GM10248 (cell line): ENCODE measurements around the gene GRHL3.

Experiments
- CTCF ChIA-PET: fragments of 300-600 bp; sonication (Branson Sonifier 250); formaldehyde crosslinking; extraction: SDS; loops from one replicate; lab custom pipeline; 2021; ENCODE audit warnings: antibody characterized with exemption; lab: Yijun Ruan, JAX
- POLR2A ChIA-PET: fragments of 350-650 bp; sonication (Branson Sonifier 250); formaldehyde crosslinking; extraction: SDS; loops from one replicate; lab custom pipeline; 2020; ENCODE audit warnings: antibody characterized with exemption; lab: Yijun Ruan, JAX
- DNase-seq: peaks from one replicate; pipeline ENCODE4 v3.0.0; 2012; ENCODE audit errors: extremely low spot score
- TF ChIP-seq, protein P1 (sequence below): IDR thresholded peaks from 2 replicates; pipeline ENCODE4 v1.5.1; 2012; ENCODE audit warnings: mild to moderate bottlenecking, low read depth; ENCODE audit errors: extremely low read depth, missing control alignments, control extremely low read depth

GRHL3 gene

GRCh38 chr1:24341260-24341659, 22.1 kb downstream of the GRHL3 start:
- ChIA-PET CTCF (interaction anchor here (1.2 to 1.8 kb wide), 4 partner anchors 8 to 191 kb away, joined by 3 to 5 read pairs (median 4); no protein-coding TSS in a partner anchor), POLR2A (no interaction called here)
- TF ChIP-seq, protein P1, sequence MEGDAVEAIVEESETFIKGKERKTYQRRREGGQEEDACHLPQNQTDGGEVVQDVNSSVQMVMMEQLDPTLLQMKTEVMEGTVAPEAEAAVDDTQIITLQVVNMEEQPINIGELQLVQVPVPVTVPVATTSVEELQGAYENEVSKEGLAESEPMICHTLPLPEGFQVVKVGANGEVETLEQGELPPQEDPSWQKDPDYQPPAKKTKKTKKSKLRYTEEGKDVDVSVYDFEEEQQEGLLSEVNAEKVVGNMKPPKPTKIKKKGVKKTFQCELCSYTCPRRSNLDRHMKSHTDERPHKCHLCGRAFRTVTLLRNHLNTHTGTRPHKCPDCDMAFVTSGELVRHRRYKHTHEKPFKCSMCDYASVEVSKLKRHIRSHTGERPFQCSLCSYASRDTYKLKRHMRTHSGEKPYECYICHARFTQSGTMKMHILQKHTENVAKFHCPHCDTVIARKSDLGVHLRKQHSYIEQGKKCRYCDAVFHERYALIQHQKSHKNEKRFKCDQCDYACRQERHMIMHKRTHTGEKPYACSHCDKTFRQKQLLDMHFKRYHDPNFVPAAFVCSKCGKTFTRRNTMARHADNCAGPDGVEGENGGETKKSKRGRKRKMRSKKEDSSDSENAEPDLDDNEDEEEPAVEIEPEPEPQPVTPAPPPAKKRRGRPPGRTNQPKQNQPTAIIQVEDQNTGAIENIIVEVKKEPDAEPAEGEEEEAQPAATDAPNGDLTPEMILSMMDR = no peak
- no peak for DNase-seq

DNA sequence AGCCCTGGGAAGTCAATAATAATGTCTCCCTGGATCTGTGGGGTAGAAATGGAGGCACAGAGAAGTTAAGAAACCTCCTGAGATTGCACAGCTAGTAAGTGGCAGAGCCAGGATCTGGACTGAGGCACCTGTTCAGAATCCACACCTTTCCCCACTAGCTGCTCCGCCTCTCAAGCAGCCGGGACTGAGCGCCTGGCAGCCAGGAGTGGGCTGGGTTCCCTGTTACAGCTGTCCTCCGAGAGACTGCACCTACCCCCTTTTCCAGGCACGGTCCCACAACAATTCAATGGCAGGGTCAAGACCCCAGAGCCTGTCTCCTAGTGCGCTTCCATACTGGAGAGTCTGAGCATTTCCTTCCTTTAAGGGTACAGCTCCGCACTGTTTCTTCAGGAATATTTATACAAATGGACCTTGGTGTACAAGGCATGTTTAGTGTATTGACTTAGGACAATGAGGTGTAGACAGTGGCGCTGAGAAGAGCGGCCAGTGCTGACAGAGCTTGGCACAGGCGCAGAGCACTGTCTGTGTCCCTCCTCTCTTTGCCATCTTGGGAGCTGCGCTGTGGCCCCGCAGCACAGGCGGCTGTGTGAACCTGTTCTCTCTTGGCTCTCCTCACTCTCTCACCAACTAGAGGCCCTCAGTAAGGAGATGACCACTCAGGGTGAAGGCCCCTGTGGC, 24.4 kb downstream of the GRHL3 start:
- TF ChIP-seq, protein P1 = no peak
- ChIA-PET CTCF (interaction anchor here (1.0 to 1.2 kb wide), 2 partner anchors 22 to 49 kb away, joined by 4 to 5 read pairs; no protein-coding TSS in a partner anchor), POLR2A (no interaction called here)
- no peak for DNase-seq

DNA sequence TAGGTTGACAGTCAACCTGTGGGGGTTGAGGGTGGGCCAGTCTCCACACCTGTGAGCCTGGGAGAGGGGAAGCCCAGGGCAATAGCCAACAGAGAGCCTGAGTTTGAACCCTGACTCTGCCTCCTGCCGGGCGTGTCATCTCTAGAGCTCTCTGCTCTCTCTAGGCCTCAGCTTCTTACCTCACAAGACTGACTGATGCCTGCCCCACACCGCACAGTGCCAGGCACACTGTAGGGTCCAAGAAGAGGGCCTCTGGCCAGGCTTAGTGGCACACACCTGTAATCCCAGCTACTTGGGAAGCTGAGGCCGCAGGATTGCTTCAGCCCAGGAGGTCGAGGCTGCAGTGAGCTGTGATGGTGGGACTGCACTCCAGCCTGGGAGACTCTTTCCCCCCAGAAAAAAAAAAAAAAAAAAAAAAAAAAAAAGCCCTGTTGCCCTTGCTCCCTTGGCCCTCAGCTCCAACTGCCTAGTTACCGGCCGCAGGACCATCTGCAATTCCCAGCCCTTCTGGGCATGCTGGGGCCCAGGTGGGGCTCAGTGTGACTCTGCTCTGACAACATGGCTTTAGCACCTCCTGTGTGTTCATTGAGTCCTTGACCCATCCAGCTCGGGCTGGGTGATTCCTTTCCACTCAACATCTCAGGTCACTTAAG, 25.1 kb downstream of the GRHL3 start:
- DNase-seq = no peak
- TF ChIP-seq, protein P1 = no peak
- POLR2A ChIA-PET = no interaction called here
- CTCF ChIA-PET = interaction anchor here (1.0 to 1.2 kb wide), 2 partner anchors 22 to 48 kb away, joined by 4 to 5 read pairs; no protein-coding TSS in a partner anchor

- ChIA-PET CTCF (interaction anchor here (1.1 kb wide), 1 partner anchor 11 kb away, joined by 3 read pairs; no protein-coding TSS in a partner anchor), POLR2A (no interaction called here)
- no peak for DNase-seq
- TF ChIP-seq, protein P1 = no peak
Observed at GRCh38 chr1:24345334-24345733, 26.2 kb downstream of the GRHL3 start.

DNA sequence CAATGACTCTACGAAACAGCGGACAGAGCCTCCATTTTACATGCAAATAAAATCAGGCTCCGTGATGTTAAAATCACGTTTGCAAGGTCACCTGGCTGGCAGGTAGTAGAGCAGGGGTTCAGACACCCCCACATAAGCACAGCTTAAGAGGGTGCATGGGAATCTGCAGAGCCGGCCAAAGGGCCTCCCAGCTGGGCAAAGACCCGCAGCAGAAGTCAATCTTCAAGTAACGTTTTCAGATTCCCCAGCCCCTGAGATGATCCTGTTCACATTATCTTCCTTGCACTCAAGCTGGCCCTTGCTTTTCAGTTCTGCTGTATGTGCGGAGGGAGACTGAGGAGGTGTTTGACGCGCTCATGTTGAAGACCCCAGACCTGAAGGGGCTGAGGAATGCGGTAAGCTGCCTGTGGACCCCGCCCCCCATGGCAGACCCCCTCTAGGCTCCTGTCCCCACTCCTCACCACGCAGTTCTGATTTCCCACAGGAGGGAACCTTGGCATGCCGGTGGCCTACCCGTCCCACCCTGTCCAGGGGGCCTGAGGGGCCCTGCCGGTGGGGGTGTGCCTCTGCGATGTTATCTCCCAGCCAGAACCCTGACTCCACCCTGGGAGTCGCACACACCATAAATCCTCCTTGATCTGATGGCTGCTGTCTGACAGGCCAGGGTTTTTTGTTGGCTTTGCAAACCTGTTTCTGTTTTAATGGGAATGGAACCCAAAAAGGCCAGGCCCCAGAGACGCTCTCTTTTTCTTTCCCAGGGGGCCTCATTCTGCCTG, 28.2 kb downstream of the GRHL3 start:
- ChIA-PET POLR2A (no interaction called here), CTCF (interaction anchor here (0.9 to 2.4 kb wide), 2 partner anchors 20 to 44 kb away, joined by 3 to 9 read pairs; no protein-coding TSS in a partner anchor)
- TF ChIP-seq, protein P1 = no peak
- no peak for DNase-seq

DNA sequence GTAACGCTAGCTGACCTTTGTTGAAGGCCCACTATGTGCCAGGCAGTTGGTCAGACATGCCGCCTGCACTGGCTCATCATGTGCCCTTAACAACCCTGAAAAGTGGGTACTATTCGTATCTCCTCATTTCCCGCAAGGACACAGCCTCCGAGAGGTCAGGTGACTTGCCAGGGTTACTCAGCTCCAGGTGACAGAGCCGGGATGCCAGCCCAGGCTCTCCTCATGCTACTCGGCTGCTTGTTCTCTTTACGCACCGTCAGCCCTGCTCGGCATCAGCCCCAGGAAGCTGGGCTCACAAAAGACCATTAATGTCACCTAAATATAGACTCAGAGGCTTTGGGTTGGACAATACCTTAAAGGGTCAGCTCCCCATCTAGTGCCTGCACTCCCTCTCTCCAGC, 29.0 kb downstream of the GRHL3 start:
- DNase-seq = no peak
- ChIA-PET CTCF (interaction anchor here (0.7 to 2.4 kb wide), 7 partner anchors 10 to 45 kb away, joined by 3 to 9 read pairs (median 3); no protein-coding TSS in a partner anchor), POLR2A (no interaction called here)
- TF ChIP-seq, protein P1 = no peak
